ENCODE data around the gene ATP7B.
A peak's percentile ranks its signal among the peaks of the same experiment; 100 is the strongest.
"Not testable (repeated sequence)": the region's sequence is repeated elsewhere in the genome, so short reads cannot be mapped to it uniquely, and the experiment has no call there.

The ATP7B gene

DNA sequence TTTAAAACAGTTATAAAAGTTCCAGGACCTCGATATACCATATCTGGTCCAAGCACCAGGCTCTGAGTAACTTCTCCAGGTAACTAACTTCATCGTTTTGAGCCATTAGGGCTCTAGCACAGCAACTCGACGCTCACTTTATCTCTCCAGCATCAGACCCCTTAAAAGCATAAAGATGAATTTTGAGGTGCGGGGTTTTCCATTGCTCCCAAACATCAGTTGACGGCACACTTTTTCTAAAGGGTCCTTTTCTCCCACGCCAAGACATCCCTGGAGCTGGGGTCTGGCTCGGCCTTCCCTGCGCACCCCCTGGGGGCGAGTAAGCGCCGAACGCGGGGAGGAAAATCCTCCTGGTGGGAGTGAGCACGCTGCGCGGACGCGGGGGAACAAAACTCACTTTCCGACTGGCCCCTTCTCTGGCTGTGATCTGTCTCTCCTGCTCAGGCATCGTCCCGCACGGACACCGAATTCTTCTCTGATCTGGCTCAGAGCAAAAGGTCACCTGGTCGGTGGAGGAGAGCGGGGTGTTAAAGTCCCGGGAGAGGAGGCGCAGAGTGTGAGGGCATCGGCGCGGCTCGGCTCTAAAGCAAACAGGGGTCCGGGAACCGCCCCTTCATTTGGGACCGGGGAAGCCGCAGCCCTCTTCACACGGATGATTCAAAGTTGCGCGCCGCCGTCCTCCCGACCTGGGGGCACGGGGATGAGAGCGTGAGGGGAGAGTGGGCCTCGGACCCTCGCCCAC, at the start of gene ATP7B:
TSS of gene ATP7B (minus strand) at position 561 of the 742 bp plus-strand sequence. CDS start at position 448, 113 bp downstream.
- no peak for DNase-seq (ENCODE audit: low spot score)

GRCh38 chr13:52053460-52053859, 42.2 kb upstream of the ATP7B start:
- no peak for DNase-seq (ENCODE audit: low spot score)

DNA sequence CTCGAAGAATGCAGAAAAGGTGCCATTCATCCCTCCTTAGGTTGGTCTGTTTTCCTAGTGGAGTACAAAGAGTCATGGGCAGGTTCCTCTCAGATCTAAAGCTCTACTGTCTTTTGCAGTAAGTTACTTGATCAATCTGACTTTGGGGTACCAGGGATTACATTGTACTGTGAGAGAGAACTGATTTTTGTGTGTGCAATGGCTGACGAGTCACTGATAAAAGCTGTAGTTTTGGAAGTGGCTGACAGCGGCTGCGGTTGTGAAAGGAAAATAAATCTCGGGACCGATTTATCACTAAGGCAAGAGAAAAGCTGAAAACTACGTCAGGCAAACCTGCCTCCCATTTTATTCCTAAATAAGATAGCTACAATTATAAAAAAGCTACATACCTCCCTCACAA, 40.1 kb upstream of the ATP7B start:
- no peak for DNase-seq (ENCODE audit: low spot score)

GRCh38 chr13:52048516-52048915, 37.3 kb upstream of the ATP7B start:
- DNase-seq (ENCODE audit: low spot score): no peak

- DNase-seq (ENCODE audit: low spot score): no peak
Measured at GRCh38 chr13:52047463-52047862, 36.2 kb upstream of the ATP7B start.

- no peak for DNase-seq (ENCODE audit: low spot score)
Measured at GRCh38 chr13:52043675-52044074, 32.4 kb upstream of the ATP7B start.

DNA sequence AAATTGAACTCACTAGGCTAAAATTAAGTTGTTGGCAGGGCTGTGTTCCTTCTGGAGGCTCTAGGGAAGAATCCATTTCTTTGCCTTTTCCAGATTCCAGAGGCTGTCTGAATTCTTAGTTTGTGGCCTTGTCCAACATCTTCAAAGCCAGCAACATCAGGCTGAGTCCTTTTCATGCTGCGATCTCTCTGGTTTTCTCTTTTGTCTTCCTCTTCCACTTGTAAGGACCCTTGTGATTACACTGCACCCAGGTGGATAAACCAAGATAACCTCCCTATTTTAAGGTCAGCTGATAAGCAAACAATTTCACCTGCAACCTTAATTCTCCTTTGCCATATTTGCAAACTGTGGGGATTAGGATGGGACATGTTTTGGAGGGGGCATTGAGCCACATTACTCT, 24.8 kb upstream of the ATP7B start:
- DNase-seq (ENCODE audit: low spot score): no peak

DNA sequence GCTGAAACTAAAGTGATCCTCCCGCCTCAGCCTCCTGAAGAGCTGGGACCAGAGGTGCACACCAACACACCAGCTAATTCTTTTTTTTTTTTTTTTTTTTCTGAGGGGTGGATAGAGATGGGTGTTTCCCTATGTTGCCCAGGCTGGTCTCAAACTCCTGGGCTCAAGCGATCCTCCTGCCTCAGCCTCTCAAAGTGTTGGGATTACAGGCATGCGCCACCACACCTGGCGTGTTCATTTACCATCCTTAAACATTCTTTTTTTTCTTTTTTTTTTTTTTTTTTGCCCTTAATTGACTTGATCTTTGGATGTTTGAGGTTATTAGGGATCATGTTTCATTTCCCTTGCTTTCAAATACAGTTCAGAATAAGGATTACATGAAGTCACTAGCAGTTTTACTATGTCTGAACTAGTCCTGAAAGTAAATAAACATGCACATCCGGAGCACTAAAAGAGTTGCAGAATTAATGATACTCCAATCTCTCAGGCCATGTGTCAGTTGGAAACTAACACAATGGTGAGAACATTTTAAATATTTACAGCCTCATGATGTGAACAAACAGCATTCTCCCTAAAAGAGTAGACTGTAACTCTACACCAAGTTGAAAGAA, 23.5 kb upstream of the ATP7B start:
- DNase-seq (ENCODE audit: low spot score): no peak

GRCh38 chr13:52033039-52033438, 21.8 kb upstream of the ATP7B start:
- no peak for DNase-seq (ENCODE audit: low spot score)

DNA sequence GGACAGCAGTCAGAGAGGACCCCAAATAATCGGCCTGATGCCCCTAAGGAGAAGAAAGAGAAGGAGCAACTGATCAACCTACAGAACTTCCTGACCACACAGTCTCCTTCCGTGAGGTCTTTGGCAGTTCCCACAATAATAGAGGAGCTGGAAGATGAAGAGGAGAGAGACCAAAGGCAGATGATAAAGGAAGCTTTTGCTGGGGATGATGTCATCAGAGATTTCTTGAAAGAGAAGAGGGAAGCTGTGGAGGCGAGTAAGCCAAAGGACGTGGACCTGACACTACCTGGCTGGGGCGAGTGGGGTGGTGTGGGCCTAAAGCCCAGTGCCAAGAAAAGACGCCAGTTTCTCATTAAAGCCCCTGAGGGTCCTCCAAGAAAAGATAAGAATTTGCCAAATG, 19.2 kb upstream of the ATP7B start:
- DNase-seq (ENCODE audit: low spot score): not testable (repeated sequence)

DNA sequence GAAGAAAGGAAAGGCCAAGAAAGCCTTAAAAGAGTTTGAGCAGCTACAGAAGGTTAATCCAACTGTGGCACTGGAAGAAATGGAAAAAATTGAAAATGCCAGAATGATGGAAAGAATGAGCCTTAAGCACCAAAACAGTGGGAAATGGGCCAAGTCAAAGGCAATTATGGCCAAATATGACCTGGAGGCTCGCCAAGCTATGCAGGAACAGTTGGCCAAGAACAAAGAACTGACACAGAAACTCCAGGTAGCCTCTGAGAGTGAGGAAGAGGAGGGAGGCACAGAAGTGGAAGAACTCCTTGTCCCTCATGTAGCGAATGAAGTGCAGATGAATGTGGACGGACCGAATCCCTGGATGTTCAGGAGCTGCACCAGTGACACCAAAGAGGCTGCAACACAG, 18.3 kb upstream of the ATP7B start:
- no peak for DNase-seq (ENCODE audit: low spot score)

GRCh38 chr13:52027832-52028231, 16.6 kb upstream of the ATP7B start:
- no peak for DNase-seq (ENCODE audit: low spot score)

GRCh38 chr13:52026246-52026626, 15.0 kb upstream of the ATP7B start:
- DNase-seq (ENCODE audit: low spot score): no peak

DNA sequence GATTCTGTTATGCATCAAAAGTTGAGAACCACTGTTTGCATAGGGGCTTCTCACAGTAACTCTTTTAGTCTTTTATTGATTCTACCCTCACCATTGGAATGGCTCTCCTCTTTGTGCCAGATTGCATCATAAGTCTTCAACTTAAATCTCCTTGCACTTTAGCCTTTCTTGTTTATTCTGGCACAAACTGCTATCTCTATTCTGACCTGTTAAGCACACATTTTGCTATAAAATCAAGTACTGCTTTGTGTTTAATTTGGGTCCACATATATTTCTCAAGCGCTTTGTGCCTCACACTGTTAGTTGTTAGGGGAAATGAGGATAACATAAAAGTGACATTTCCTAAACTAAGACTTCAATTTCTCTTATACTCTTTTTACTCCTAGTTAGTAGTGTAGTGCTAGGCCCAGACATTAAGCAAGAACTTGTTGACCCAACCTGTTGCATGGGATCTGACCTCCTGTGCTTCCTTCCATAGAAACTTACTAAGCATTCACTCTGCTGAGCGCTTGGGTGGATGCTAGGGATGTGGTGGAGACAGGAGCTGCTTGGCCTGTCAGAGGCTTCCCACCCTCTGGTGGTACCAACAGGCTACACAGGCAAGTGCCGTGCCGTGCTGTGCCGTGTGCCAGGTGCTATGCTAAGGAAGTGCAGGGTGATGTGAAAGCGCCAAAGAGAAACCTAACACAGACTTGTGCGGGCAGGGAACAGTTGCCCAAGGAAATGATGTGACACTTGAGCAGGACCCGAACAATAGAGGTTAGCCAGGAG, 14.4 kb upstream of the ATP7B start:
- no peak for DNase-seq (ENCODE audit: low spot score)

GRCh38 chr13:52024481-52024880, 13.2 kb upstream of the ATP7B start, which contains the start of gene UTP14C:
TSS of gene UTP14C (plus strand) at chr13:52024691. CDS start at chr13:52028805, 4,114 bp downstream.
- no peak for DNase-seq (ENCODE audit: low spot score)

- DNase-seq (ENCODE audit: low spot score): no peak
Measured at GRCh38 chr13:52022356-52022755, 11.1 kb upstream of the ATP7B start.

- DNase-seq (ENCODE audit: low spot score): no peak
Measured at GRCh38 chr13:52020191-52020590, 8.9 kb upstream of the ATP7B start.

GRCh38 chr13:52016296-52016695, 5.0 kb upstream of the ATP7B start:
- DNase-seq (ENCODE audit: low spot score): no peak

DNA sequence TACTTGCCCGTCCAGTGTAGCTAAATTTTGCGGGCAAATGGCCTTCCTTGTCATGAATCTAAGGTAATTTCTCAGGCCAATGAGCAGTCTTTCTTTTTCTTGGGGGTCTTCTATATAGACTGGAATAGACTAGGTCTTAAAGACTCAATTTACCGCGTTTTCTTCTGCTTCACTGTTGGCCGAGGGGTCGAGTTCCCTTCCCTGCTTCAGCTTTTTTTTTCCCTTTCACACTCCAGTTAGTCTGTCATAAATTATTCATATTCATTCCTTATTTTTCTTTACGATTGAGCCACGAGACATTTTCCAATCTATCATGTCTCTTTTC, 1.2 kb upstream of the ATP7B start:
- DNase-seq (ENCODE audit: low spot score): no peak

GRCh38 chr13:52011632-52012511, 622 bp upstream of the ATP7B start, which contains the start of gene ALG11:
TSS of gene ALG11 (plus strand) at chr13:52012398. CDS start at chr13:52012419, 21 bp downstream.
- DNase-seq (ENCODE audit: low spot score): peak; percentile 99

DNA sequence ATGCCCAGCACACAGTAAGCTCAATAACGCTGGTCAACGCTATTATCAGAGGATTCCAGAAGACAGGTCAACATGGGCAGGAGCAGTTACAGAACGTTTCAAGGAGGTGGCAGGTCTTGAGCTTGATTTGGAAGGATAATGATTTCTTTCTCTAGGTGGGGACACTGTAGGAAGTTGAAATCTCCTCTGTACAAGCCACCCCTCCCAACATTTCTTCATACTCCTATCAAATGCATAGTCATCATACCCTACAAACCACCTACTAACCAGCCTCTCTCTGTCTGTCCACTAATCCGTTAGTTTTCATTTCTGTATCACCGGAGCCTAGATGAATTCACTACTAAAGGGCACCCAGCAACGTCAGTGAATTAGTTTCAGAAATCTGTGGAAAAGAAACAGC, 1.3 kb downstream of the ATP7B start:
- DNase-seq (ENCODE audit: low spot score): no peak

Data from pons (tissue), 1 donor.